PC-9 (cell line): ENCODE data around the gene PNPLA2. TPM values are rescaled to one million over a fixed set of nuclear protein-coding genes. Genes with fewer than 3 reads are reported as not detected.

Experiments
- BruUV-seq: library from RNA; stranded (reverse); fragments of 400-500 nt; replicated peaks from 2 replicates; lab custom pipeline; 2021; lab: Mats Ljungman, UMichigan
- CTCF ChIA-PET: fragments of 300-600 bp; sonication (Branson Sonifier 250); formaldehyde crosslinking; loops from one replicate; lab custom pipeline; 2022; ENCODE audit warnings: antibody characterized with exemption; lab: Charles Lee
- POLR2A ChIA-PET: fragments of 300-600 bp; sonication (Branson Sonifier 250); formaldehyde crosslinking; loops from one replicate; lab custom pipeline; 2022; ENCODE audit warnings: antibody characterized with exemption; ENCODE audit not compliant: unreplicated experiment; lab: Charles Lee
- DNase-seq, 2 experiments: peaks; one replicate each; pipeline versions ENCODE4 v3.0.0 to v3.0.0-alpha.2; 2015 to 2022; ENCODE audit warnings: mixed read lengths in 1 of 2
- H2AFZ ChIP-seq: fragments of 200-600 bp; sonication (generic); 2 replicates; pipeline ENCODE4 v1.8.1; 2017; ENCODE audit warnings: antibody characterized with exemption
- H3F3A ChIP-seq: fragments of 200-600 bp; sonication (generic); 2 replicates; pipeline ENCODE4 v1.8.1; 2017; ENCODE audit warnings: antibody characterized with exemption, mild to moderate bottlenecking, low read depth; ENCODE audit not compliant: insufficient read depth
- H3K27ac ChIP-seq: fragments of 200-600 bp; sonication (generic); 2 replicates; pipeline ENCODE4 v1.6.1; 2016; ENCODE audit warnings: mixed run types
- H3K27me3 ChIP-seq: fragments of 200-600 bp; sonication (generic); 2 replicates; pipeline ENCODE4 v1.6.1; 2016; ENCODE audit warnings: low read depth, mixed run types; ENCODE audit not compliant: insufficient read depth
- H3K36me3 ChIP-seq: fragments of 200-600 bp; sonication (generic); 2 replicates; pipeline ENCODE4 v1.6.1; 2016; ENCODE audit warnings: low read depth, mixed run types
- H3K4me1 ChIP-seq: fragments of 200-600 bp; sonication (generic); replicated peaks from 2 replicates; pipeline ENCODE4 v1.6.1; 2016; ENCODE audit warnings: mixed run types; ENCODE audit not compliant: insufficient read depth
- H3K4me2 ChIP-seq: fragments of 200-600 bp; sonication (generic); 2 replicates; pipeline ENCODE4 v1.6.1; 2017; ENCODE audit warnings: mixed run types
- H3K4me3 ChIP-seq: fragments of 200-600 bp; sonication (generic); 2 replicates; pipeline ENCODE4 v1.6.1; 2016; ENCODE audit warnings: mixed run types
- H3K79me2 ChIP-seq: fragments of 200-600 bp; sonication (generic); 2 replicates; pipeline ENCODE4 v1.6.1; 2017; ENCODE audit warnings: low read depth, mixed run types
- H3K9me2 ChIP-seq: fragments of 200-600 bp; sonication (generic); 2 replicates; pipeline ENCODE4 v1.8.1; 2017; ENCODE audit warnings: mild to moderate bottlenecking; ENCODE audit not compliant: insufficient read depth
- H3K9me3 ChIP-seq: fragments of 200-600 bp; sonication (generic); 2 replicates; pipeline ENCODE4 v1.8.1; 2016; ENCODE audit warnings: low read depth; ENCODE audit not compliant: insufficient read depth
- H4K20me1 ChIP-seq: fragments of 200-600 bp; sonication (generic); 2 replicates; pipeline ENCODE4 v1.8.1; 2017; ENCODE audit not compliant: insufficient read depth
- CTCF ChIP-seq: fragments of 200-600 bp; sonication (generic); conservative IDR thresholded peaks from 2 replicates; pipeline ENCODE4 v1.6.1; 2017; ENCODE audit warnings: mixed run types, antibody characterized with exemption, mild to moderate bottlenecking, moderate library complexity
- EZH2 ChIP-seq: fragments of 200-600 bp; sonication (generic); IDR thresholded peaks from 2 replicates; pipeline ENCODE4 v1.8.0; 2017; ENCODE audit warnings: antibody characterized with exemption, low read depth
- intact Hi-C: fragments of 100-400 bp; cut with micrococcal nuclease; formaldehyde crosslinking; loops from one replicate; pipeline ENCODE4 v1.10.0; 2022; ENCODE audit not compliant: unreplicated experiment
- total RNA-seq: library from RNA; stranded (reverse); gene quantifications from 2 replicates; pipeline ENCODE4 v1.2.3, GENCODE V29; 2021

The PNPLA2 gene
- total RNA-seq, 1 experiment from 2014 or later: 137 TPM

- ChIA-PET CTCF (no interaction called here), POLR2A (no interaction called here)
- Histone ChIP-seq H3K27me3 (no peaks in the 10 kb centered on the region), H2AFZ (no peak overlapping the region), H3K27ac (no peak overlapping the region), H3K4me3 (no peak overlapping the region), H3K79me2 (no peaks in the 10 kb centered on the region), H3K9me2 (no peaks in the 10 kb centered on the region), H4K20me1 (no peaks in the 10 kb centered on the region; the same call in 1 of the 2 replicates), H3K9me3 (no peaks in the 10 kb centered on the region), H3K36me3 (no peaks in the 10 kb centered on the region), H3K4me1 (no peaks in the 10 kb centered on the region), H3F3A (no peaks in the 10 kb centered on the region), H3K4me2 (no peak overlapping the region)
- DNase-seq: no peak
- no TSS peak for BruUV-seq
- TF ChIP-seq CTCF (no peak), EZH2 (no peak)
- intact Hi-C loops: no loop called here
These were observed 50.8 kb downstream of the PNPLA2 start for GRCh38 chr11:869399-870126.

DNA sequence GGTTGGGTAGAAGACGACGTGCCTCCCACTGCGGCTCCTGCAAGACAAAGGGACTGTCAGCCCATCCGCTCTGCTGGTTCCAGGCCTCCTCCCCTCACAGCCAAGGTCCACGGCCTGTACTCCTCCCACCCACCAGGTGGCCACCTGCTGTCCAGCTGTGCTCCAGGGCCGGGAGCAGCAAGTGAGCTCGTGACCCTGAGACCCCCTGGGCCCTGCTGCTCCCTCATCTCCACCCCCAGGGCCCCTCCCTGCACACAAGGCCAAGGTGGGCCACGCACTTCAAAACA, 51.4 kb downstream of the PNPLA2 start:
- Histone ChIP-seq H3K4me1 (no peaks in the 10 kb centered on the region), H3K9me2 (no peaks in the 10 kb centered on the region), H3K27me3 (no peaks in the 10 kb centered on the region), H4K20me1 (no peaks in the 10 kb centered on the region; the same call in 1 of the 2 replicates), H3K27ac (no peak overlapping the region), H3K4me3 (no peak overlapping the region), H3K4me2 (no peak overlapping the region), H3F3A (no peaks in the 10 kb centered on the region), H3K36me3 (no peaks in the 10 kb centered on the region), H2AFZ (no peak overlapping the region), H3K79me2 (no peaks in the 10 kb centered on the region), H3K9me3 (no peaks in the 10 kb centered on the region)
- no peak for DNase-seq
- POLR2A ChIA-PET: no interaction called here
- CTCF ChIA-PET: no interaction called here
- intact Hi-C loops: no loop called here
- TF ChIP-seq CTCF (peak; percentile 24; the same call in 1 of the 2 replicates), EZH2 (no peak)
- no TSS peak for BruUV-seq

DNA sequence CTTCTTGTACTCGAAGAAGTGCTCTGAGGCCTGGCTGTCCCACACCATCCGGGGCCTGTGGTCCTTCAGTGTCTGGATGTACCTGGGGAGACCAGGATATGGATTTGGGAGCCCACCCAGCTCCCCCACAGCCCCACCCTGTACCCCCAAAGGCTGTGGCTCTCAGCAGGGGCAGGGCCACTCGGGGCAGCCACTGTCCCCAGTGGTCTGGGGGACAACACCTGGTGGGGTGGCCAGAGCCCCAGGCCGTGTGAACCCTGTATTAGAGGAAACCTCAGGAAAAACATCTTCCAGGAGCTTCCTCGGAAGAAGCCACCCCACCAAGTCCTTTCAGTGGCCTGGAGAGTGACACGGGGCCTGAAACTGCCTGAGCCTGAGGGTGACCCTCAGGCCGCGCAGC, 51.7 kb downstream of the PNPLA2 start:
- no peaks in the 10 kb centered on the region for H3K9me2 ChIP-seq
- no peak for TF ChIP-seq EZH2
- TF ChIP-seq CTCF: no peak; the same call in 1 of the 2 replicates
- no peak overlapping the region for H3K4me2 ChIP-seq
- H3K4me3 ChIP-seq: no peak overlapping the region
- H3K9me3 ChIP-seq: no peaks in the 10 kb centered on the region
- ChIA-PET POLR2A (no interaction called here), CTCF (no interaction called here)
- no peak overlapping the region for H2AFZ ChIP-seq
- H3F3A ChIP-seq: no peaks in the 10 kb centered on the region
- DNase-seq: no peak
- no TSS peak for BruUV-seq
- intact Hi-C loops: no loop called here
- no peaks in the 10 kb centered on the region; the same call in 1 of the 2 replicates for H4K20me1 ChIP-seq
- no peaks in the 10 kb centered on the region for H3K79me2 ChIP-seq
- H3K36me3 ChIP-seq: no peaks in the 10 kb centered on the region
- H3K27me3 ChIP-seq: no peaks in the 10 kb centered on the region
- H3K4me1 ChIP-seq: no peaks in the 10 kb centered on the region
- H3K27ac ChIP-seq: no peak overlapping the region
